IMR-90 (cell line): ENCODE measurements around the gene CHP2. TPM values are rescaled to one million over a fixed set of nuclear protein-coding genes. Genes with fewer than 3 reads are reported as not detected.

Source experiments
- ATAC-seq: fragments of 200-7000 bp; cut with Tn5 transposase; 2 replicates; pipeline ENCODE4 v1.9.1; 2020; ENCODE audit warnings: low read depth, mild to moderate bottlenecking, moderate library complexity
- BruUV-seq: library from RNA; stranded (reverse); fragments of 400-500 nt; replicated peaks from 2 replicates; lab custom pipeline; 2021; lab: Mats Ljungman, UMichigan
- CTCF ChIA-PET: fragments of 300-600 bp; formaldehyde crosslinking; extraction: SDS; loops from one replicate; lab custom pipeline; 2021; ENCODE audit warnings: antibody characterized with exemption; lab: Yijun Ruan, JAX
- POLR2A ChIA-PET: fragments of 300-600 bp; sonication (Branson Sonifier 250); formaldehyde crosslinking; loops from one replicate; lab custom pipeline; 2022; ENCODE audit warnings: antibody characterized with exemption; ENCODE audit not compliant: unreplicated experiment; lab: Charles Lee
- DNase-seq: peaks from one replicate; pipeline ENCODE4 v3.0.0; 2013
- H2AFZ ChIP-seq: replicated peaks from 2 replicates; pipeline ENCODE3; 2013; ENCODE audit warnings: low read length, mild to moderate bottlenecking; ENCODE audit not compliant: poor library complexity
- H2AK5ac ChIP-seq: 2 replicates; pipeline ENCODE4 v1.6.1; 2013; ENCODE audit warnings: low read depth, low read length, inconsistent platforms
- H2AK9ac ChIP-seq: replicated peaks from 2 replicates; pipeline ENCODE3; 2013; ENCODE audit warnings: mild to moderate bottlenecking, low read depth, low read length, moderate library complexity; ENCODE audit not compliant: poor library complexity
- H2BK120ac ChIP-seq: 2 replicates; pipeline ENCODE4 v1.6.1; 2013; ENCODE audit warnings: low read depth, low read length, inconsistent platforms
- H2BK15ac ChIP-seq: 3 replicates; pipeline ENCODE4 v1.6.1; 2013; ENCODE audit warnings: low read depth, low read length, inconsistent platforms
- H2BK20ac ChIP-seq: 2 replicates; pipeline ENCODE4 v1.6.1; 2013; ENCODE audit warnings: low read depth, mild to moderate bottlenecking, inconsistent platforms, low read length, moderate library complexity
- H2BK5ac ChIP-seq: 2 replicates; pipeline ENCODE4 v1.6.1; 2013; ENCODE audit warnings: mild to moderate bottlenecking, low read depth, low read length, inconsistent platforms; ENCODE audit not compliant: poor library complexity, severe bottlenecking
- H3K14ac ChIP-seq: replicated peaks from 2 replicates; pipeline ENCODE4 v1.6.1; 2013; ENCODE audit warnings: low read depth, low read length, inconsistent platforms
- H3K18ac ChIP-seq: 2 replicates; pipeline ENCODE4 v1.6.1; 2013; ENCODE audit warnings: low read depth, low read length, control low read depth
- H3K23ac ChIP-seq: 2 replicates; pipeline ENCODE4 v1.6.1; 2013; ENCODE audit warnings: low read depth, low read length, inconsistent platforms
- H3K27ac ChIP-seq: 2 replicates; pipeline ENCODE4 v1.5.1; 2013; ENCODE audit warnings: mild to moderate bottlenecking, control low read depth, low read length; ENCODE audit not compliant: insufficient read depth
- H3K27me3 ChIP-seq: 2 replicates; pipeline ENCODE4 v1.6.1; 2013; ENCODE audit warnings: low read length; ENCODE audit not compliant: control insufficient read depth, insufficient read depth
- H3K36me3 ChIP-seq: 2 replicates; pipeline ENCODE4 v1.6.1; 2013; ENCODE audit warnings: low read length, mixed read lengths; ENCODE audit not compliant: control insufficient read depth, insufficient read depth
- H3K4ac ChIP-seq: 2 replicates; pipeline ENCODE4 v1.6.1; 2013; ENCODE audit warnings: low read depth, low read length, inconsistent platforms
- H3K4me1 ChIP-seq: 2 replicates; pipeline ENCODE4 v1.6.1; 2013; ENCODE audit warnings: low read length, mixed read lengths; ENCODE audit not compliant: control insufficient read depth, insufficient read depth
- H3K4me2 ChIP-seq: 2 replicates; pipeline ENCODE4 v1.6.1; 2013; ENCODE audit warnings: low read depth, mild to moderate bottlenecking, control low read depth, low read length, moderate library complexity
- H3K4me3 ChIP-seq: 2 replicates; pipeline ENCODE4 v1.5.1; 2013; ENCODE audit warnings: low read depth, mild to moderate bottlenecking, control low read depth, low read length, moderate library complexity; ENCODE audit not compliant: insufficient read depth
- H3K56ac ChIP-seq: 2 replicates; pipeline ENCODE4 v1.6.1; 2013; ENCODE audit warnings: low read length, inconsistent platforms; ENCODE audit not compliant: insufficient read depth; ENCODE audit errors: extremely low read depth
- H3K79me1 ChIP-seq, 2 experiments: 2 replicates each; pipeline ENCODE4 v1.6.1; 2013; ENCODE audit warnings: low read length in 2 of 2, inconsistent platforms in 1 of 2, low read depth in 1 of 2
- H3K9ac ChIP-seq: 2 replicates; pipeline ENCODE4 v1.6.1; 2013; ENCODE audit warnings: low read depth, low read length, control low read depth
- H3K9me1 ChIP-seq: 2 replicates; pipeline ENCODE4 v1.6.1; 2013; ENCODE audit warnings: low read length, inconsistent platforms; ENCODE audit not compliant: insufficient read depth
- H3K9me3 ChIP-seq: 2 replicates; pipeline ENCODE4 v1.6.1; 2013; ENCODE audit warnings: low read length; ENCODE audit not compliant: control insufficient read depth, insufficient read depth
- H4K20me1 ChIP-seq: 2 replicates; pipeline ENCODE4 v1.6.1; 2013; ENCODE audit warnings: low read length, inconsistent platforms; ENCODE audit not compliant: insufficient read depth
- H4K5ac ChIP-seq: 2 replicates; pipeline ENCODE4 v1.6.1; 2013; ENCODE audit warnings: mild to moderate bottlenecking, low read depth, low read length, control low read depth
- H4K8ac ChIP-seq, 2 experiments: 2 replicates each; pipeline ENCODE4 v1.6.1; 2013; ENCODE audit warnings: low read depth in 2 of 2, low read length in 2 of 2, control low read depth in 1 of 2, inconsistent platforms in 1 of 2
- H4K91ac ChIP-seq: 2 replicates; pipeline ENCODE4 v1.6.1; 2013; ENCODE audit warnings: low read depth, low read length, inconsistent platforms; ENCODE audit not compliant: insufficient read depth
- BHLHE40 ChIP-seq: fragments of 150-350 bp; IDR thresholded peaks from 2 replicates; pipeline ENCODE4 v1.6.1; 2016; ENCODE audit warnings: mild to moderate bottlenecking, low read depth, low read length
- CEBPB ChIP-seq: IDR thresholded peaks from 2 replicates; pipeline ENCODE4 v1.6.1; 2012; ENCODE audit warnings: low read depth, low read length, improper control_type of control experiment
- CHD1 ChIP-seq: IDR thresholded peaks from 2 replicates; pipeline ENCODE4 v1.6.1; 2012; ENCODE audit warnings: low read depth, low read length, improper control_type of control experiment
- FOS ChIP-seq: fragments of 150-350 bp; IDR thresholded peaks from 2 replicates; pipeline ENCODE4 v1.6.1; 2016; ENCODE audit warnings: low read depth, low read length
- MAFK ChIP-seq: IDR thresholded peaks from 2 replicates; pipeline ENCODE4 v1.6.1; 2012; ENCODE audit warnings: low read depth, low read length, improper control_type of control experiment
- MAZ ChIP-seq: IDR thresholded peaks from 2 replicates; pipeline ENCODE4 v1.6.1; 2012; ENCODE audit warnings: low read depth, mild to moderate bottlenecking, low read length, improper control_type of control experiment, moderate library complexity, borderline replicate concordance
- MXI1 ChIP-seq: IDR thresholded peaks from 2 replicates; pipeline ENCODE4 v1.6.1; 2012; ENCODE audit warnings: low read depth, mild to moderate bottlenecking, low read length, moderate library complexity, borderline replicate concordance
- NFE2L2 ChIP-seq: fragments of 150-350 bp; IDR thresholded peaks from 2 replicates; pipeline ENCODE4 v1.6.1; 2016; ENCODE audit warnings: low read depth, mild to moderate bottlenecking, low read length
- POLR2A ChIP-seq: IDR thresholded peaks from 2 replicates; pipeline ENCODE4 v1.6.1; 2012; ENCODE audit warnings: mild to moderate bottlenecking, low read depth, low read length
- RAD21 ChIP-seq: IDR thresholded peaks from 2 replicates; pipeline ENCODE4 v1.6.1; 2012; ENCODE audit warnings: low read length, improper control_type of control experiment
- RFX5 ChIP-seq: IDR thresholded peaks from 2 replicates; pipeline ENCODE4 v1.8.0; 2012; ENCODE audit warnings: low read depth, mild to moderate bottlenecking, low read length, moderate library complexity
- SMC3 ChIP-seq: fragments of 150-350 bp; IDR thresholded peaks from 2 replicates; pipeline ENCODE4 v1.6.1; 2016; ENCODE audit warnings: low read depth, mild to moderate bottlenecking, antibody characterized with exemption, low read length, moderate library complexity
- WGBS, 2 experiments: methylation state at CpG; one replicate each; pipeline versions ENCODE4 v1.1.5 to v1.1.7; 2013; ENCODE audit warnings: missing lambda C conversion rate in 2 of 2; ENCODE audit not compliant: insufficient read length in 1 of 2; ENCODE audit errors: extremely low coverage in 2 of 2; 5-methylcytosine and 5-hydroxymethylcytosine counted together
- dilution Hi-C: fragments of 300-500 bp; cut with HindIII; formaldehyde crosslinking; loops from one replicate; pipeline ENCODE4 v1.14.3; 2018; ENCODE audit warnings: low sequenced_read_pairs; ENCODE audit not compliant: unreplicated experiment
- in situ Hi-C: fragments of 300-500 bp; cut with MboI; formaldehyde crosslinking; loops from 3 replicates; pipeline ENCODE4 v1.14.3; 2019; ENCODE audit warnings: low sequenced_read_pairs, inconsistent platforms, mixed read lengths
- intact Hi-C: fragments of 100-400 bp; cut with micrococcal nuclease; formaldehyde crosslinking; loops from 2 replicates; pipeline ENCODE4 v1.10.0; 2022
- polyA plus RNA-seq, 3 experiments: library from polyadenylated mRNA; depleted of rRNA; stranded (reverse); fragments of >200 nt; gene quantifications; 2 replicates each; pipeline ENCODE4 v1.2.3, GENCODE V29; 2012; ENCODE audit warnings: low replicate concordance in 1 of 3
- total RNA-seq: library from RNA; depleted of rRNA; stranded (reverse); fragments of >200 nt; gene quantifications from 2 replicates; pipeline ENCODE4 v1.2.3, GENCODE V29; 2012
- TF ChIP-seq, protein P1 (sequence below): fragments of 150-350 bp; IDR thresholded peaks from 2 replicates; pipeline ENCODE4 v1.6.1; 2016; ENCODE audit warnings: low read depth, mild to moderate bottlenecking, low read length, moderate library complexity, borderline replicate concordance
- TF ChIP-seq, protein P2 (sequence below): fragments of 150-350 bp; IDR thresholded peaks from 2 replicates; pipeline ENCODE4 v1.6.1; 2017; ENCODE audit warnings: mild to moderate bottlenecking, antibody characterized with exemption, low read length, low read depth

Gene CHP2
- total and polyA plus RNA-seq, 2 of the 4 experiments (the other 2 are of a cell fraction) = not detected

- ChIA-PET POLR2A (no interaction called here), CTCF (no interaction called here)
- TF ChIP-seq, protein P1, sequence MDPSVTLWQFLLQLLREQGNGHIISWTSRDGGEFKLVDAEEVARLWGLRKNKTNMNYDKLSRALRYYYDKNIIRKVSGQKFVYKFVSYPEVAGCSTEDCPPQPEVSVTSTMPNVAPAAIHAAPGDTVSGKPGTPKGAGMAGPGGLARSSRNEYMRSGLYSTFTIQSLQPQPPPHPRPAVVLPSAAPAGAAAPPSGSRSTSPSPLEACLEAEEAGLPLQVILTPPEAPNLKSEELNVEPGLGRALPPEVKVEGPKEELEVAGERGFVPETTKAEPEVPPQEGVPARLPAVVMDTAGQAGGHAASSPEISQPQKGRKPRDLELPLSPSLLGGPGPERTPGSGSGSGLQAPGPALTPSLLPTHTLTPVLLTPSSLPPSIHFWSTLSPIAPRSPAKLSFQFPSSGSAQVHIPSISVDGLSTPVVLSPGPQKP = no peak
- TF ChIP-seq RFX5 (no peak), BHLHE40 (no peak), MXI1 (no peak), CEBPB (no peak), MAZ (no peak), RAD21 (no peak), SMC3 (no peak), CHD1 (no peak), POLR2A (no peak), NFE2L2 (no peak), FOS (no peak), MAFK (no peak)
- TF ChIP-seq, protein P2, sequence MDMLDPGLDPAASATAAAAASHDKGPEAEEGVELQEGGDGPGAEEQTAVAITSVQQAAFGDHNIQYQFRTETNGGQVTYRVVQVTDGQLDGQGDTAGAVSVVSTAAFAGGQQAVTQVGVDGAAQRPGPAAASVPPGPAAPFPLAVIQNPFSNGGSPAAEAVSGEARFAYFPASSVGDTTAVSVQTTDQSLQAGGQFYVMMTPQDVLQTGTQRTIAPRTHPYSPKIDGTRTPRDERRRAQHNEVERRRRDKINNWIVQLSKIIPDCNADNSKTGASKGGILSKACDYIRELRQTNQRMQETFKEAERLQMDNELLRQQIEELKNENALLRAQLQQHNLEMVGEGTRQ = no peak
- no peak overlapping the region for H4K91ac ChIP-seq
- H3K27me3 ChIP-seq = peaks cover 18% of the 10 kb centered on the region
- H3K56ac ChIP-seq = no peak overlapping the region
- no peak overlapping the region for H3K18ac ChIP-seq
- H3K23ac ChIP-seq = no peak overlapping the region
- intact Hi-C loops (no loop called here), in situ Hi-C loops (no loop called here), dilution Hi-C loops (no loop called here)
- DNase-seq = no peak
- no peak overlapping the region for H2BK15ac ChIP-seq
- H3K36me3 ChIP-seq = no peaks in the 10 kb centered on the region
- no peak overlapping the region for H4K5ac ChIP-seq
- H3K14ac ChIP-seq = no peak overlapping the region
- no peaks in the 10 kb centered on the region for H4K20me1 ChIP-seq
- ATAC-seq = no peak
- no peaks in the 10 kb centered on the region for H3K79me1 ChIP-seq
- no peak overlapping the region for H2BK20ac ChIP-seq
- no peak overlapping the region for H3K9ac ChIP-seq
- H2BK120ac ChIP-seq = no peak overlapping the region
- no peaks in the 10 kb centered on the region for H3K4me1 ChIP-seq
- no peaks in the 10 kb centered on the region for H3K9me1 ChIP-seq
- no peak overlapping the region for H4K8ac ChIP-seq
- H2BK5ac ChIP-seq = no peak overlapping the region
- H2AK5ac ChIP-seq = no peak overlapping the region
- peaks cover 9% of the 10 kb centered on the region for H3K9me3 ChIP-seq
- H3K4ac ChIP-seq = no peak overlapping the region
- no peak overlapping the region for H3K27ac ChIP-seq
- no peak overlapping the region for H3K4me3 ChIP-seq
- no TSS peak for BruUV-seq
- no peak overlapping the region for H3K4me2 ChIP-seq
- no peak overlapping the region for H2AFZ ChIP-seq
- H2AK9ac ChIP-seq = no peak overlapping the region
- no CpG with 5 or more reads among the region's 2 CpGs for WGBS, 2 experiments
Measured at GRCh38 chr16:23710008-23710407, 44.8 kb upstream of the CHP2 start.
